Activated naive CD4-positive, alpha-beta T cell treated with anti-CD3 and anti-CD28 coated beads, Interleukin-2, amount 50 U/mL, for 72 hours (primary cell): ENCODE data around the gene ABCG5. TPM values are rescaled to one million over a fixed set of nuclear protein-coding genes. Genes with fewer than 3 reads are reported as not detected.

ENCODE experiments used
- ATAC-seq, 2 donors: fragments of 150-1000 bp; cut with Tn5 transposase; 2 replicates each; pipeline ENCODE4 v1.10.0; 2021; ENCODE audit warnings: mild to moderate bottlenecking in 2 of 2, moderate library complexity in 2 of 2
- DNase-seq, 2 donors: peaks; one replicate each; pipeline ENCODE4 v3.0.0; 2021 to 2022; ENCODE audit warnings: low spot score in 2 of 2
- H3K27ac Mint-ChIP-seq, 2 donors: one replicate each; pipeline ENCODE4 v1.8.0; 2022; ENCODE audit warnings: mild to moderate bottlenecking in 2 of 2, mixed read lengths in 2 of 2
- H3K36me3 Mint-ChIP-seq, 2 donors: one replicate each; pipeline ENCODE4 v1.8.0; 2022; ENCODE audit warnings: mixed read lengths in 2 of 2
- H3K9me3 Mint-ChIP-seq, 2 donors: one replicate each; pipeline ENCODE4 v1.8.0; 2022; ENCODE audit warnings: mixed read lengths in 2 of 2
- total RNA-seq, 2 donors: library from RNA; stranded (reverse); gene quantifications; one replicate each; pipeline ENCODE4 v1.2.3, GENCODE V29; 2022

The ABCG5 gene
- total RNA-seq, 2 donors from 2014 or later = not detected

DNA sequence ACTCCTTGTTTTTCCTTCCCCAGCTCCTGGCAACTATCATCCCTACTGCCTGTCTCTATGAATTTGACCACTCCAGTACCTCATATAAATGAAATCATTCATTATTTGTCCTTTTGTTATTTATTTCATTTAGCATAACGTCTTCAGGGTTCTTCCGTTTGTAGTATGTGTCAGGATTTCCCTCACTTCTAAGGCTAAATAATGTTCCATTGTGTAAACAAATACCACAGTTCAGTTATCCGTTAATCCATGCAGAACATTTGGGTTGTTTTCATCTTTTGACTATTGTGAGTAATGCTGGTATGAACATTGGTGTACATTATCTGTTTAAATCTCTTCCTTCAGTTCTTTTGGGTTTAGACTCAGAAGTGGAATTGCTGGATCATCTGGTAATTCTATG lies 46.0 kb downstream of the ABCG5 start:
- Mint-ChIP-seq H3K9me3 (no peaks in the 10 kb centered on the region), H3K36me3 (peaks cover 0 to 9% of the 10 kb centered on the region in 2 donors), H3K27ac (no peak overlapping the region)
- ATAC-seq (no peak), DNase-seq (no peak)

DNA sequence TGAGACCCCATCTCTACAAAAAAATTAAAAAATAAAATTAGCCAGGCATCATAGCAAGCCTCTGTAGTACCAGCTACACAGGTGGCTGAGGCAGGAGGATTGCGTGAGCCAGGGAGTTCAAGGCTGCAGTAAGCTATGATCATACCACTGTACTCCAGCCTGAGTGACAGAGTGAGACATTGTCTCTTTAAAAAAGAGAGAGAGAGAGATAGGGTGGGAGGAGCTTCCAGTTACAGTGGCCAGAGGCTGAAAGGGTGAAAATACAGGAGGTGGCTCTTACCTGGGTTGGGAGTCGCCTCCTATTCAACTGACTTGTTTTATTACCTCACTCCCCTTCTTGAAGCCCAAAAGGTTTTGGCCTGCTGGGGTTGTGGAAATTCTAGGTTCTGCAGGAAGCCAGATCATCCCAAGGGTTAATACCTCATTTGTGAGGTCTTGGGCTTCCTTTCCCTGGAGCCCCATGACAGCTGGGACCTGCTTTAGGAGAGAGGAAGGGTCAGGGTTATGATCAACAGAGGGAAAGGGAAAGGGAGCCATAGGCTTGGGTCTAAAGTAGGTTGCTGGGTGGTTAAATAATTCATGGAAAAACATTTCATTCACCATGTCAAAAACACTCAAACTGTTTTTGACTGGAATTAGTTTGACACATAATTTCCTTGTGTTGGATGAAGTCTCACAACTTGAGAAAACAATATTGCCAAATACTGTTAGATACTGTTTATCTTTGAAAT lies 47.4 kb downstream of the ABCG5 start:
- ATAC-seq (no peak), DNase-seq (no peak)
- Mint-ChIP-seq H3K27ac (peak overlapping the region; percentile 30 to 48), H3K9me3 (no peaks in the 10 kb centered on the region), H3K36me3 (peaks cover 0 to 9% of the 10 kb centered on the region in 2 donors)

DNA sequence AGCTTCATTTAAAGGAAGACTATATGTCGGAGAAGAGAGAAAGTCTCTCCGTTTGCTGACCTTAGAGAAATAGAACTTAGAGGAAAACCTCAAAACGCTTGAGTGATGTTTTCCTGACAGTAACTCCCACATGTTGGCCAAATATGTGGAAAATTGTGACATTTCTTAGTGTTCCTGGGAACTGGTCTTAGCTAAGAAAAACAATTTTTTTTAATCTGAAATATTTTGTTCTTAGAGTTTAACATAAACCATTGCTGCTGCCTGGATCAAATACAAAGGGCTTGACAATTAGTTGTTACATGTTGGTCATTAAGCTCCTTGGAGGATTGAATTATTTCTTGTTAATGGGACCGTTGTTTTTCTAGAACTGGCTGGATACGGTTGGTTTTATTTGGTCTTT lies 48.5 kb downstream of the ABCG5 start:
- no peaks in the 10 kb centered on the region for H3K9me3 Mint-ChIP-seq
- peaks cover 0 to 9% of the 10 kb centered on the region in 2 donors for H3K36me3 Mint-ChIP-seq
- DNase-seq (no peak), ATAC-seq (no peak)
- H3K27ac Mint-ChIP-seq = no peak overlapping the region

DNA sequence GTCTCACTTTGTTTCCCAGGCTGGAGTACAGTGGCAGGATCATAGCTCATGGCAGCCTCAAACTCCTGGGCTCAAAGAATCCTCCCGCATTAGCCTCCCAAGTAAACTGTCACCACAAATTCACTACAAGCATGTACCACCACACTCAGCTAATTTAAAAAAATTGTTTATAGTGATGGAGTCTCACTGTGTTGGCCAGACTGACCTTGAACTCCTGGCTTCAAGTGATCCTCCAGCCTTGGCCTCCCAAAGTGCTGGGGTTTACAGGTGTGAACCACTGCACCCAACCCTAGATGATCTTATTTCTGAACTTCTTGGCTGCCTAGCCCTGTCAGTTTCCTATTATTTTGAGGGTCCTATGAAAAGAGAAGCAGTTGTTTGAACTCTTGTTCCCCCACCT lies 50.0 kb downstream of the ABCG5 start:
- DNase-seq (no peak), ATAC-seq (no peak)
- Mint-ChIP-seq H3K27ac (peak overlapping the region in 1 of 2 donors; percentile 66), H3K36me3 (peaks cover 0 to 9% of the 10 kb centered on the region in 2 donors), H3K9me3 (no peaks in the 10 kb centered on the region)

DNA sequence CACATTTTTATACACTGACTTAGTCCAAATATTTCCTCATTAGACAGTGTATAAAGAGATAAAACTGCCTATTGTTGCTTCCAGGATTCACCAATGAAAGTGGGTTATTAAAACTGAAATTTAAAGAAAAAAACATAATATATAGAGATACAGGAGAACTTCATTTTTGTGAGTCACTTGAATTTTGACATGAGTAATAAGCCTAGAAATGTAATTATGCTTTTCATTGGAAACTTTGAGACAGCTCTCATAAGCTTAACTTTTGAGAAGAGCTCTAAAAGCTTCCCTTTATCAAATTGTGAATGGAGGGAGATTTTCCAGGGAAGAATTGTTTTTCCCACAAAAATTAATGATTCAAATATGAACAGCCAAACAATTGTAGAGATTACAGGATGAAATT lies 50.7 kb downstream of the ABCG5 start:
- ATAC-seq = peak; percentile 70 to 84
- H3K9me3 Mint-ChIP-seq = no peaks in the 10 kb centered on the region
- peak overlapping the region; percentile 10 to 66 for H3K27ac Mint-ChIP-seq
- H3K36me3 Mint-ChIP-seq = peaks cover 0 to 9% of the 10 kb centered on the region in 2 donors
- DNase-seq = no peak

DNA sequence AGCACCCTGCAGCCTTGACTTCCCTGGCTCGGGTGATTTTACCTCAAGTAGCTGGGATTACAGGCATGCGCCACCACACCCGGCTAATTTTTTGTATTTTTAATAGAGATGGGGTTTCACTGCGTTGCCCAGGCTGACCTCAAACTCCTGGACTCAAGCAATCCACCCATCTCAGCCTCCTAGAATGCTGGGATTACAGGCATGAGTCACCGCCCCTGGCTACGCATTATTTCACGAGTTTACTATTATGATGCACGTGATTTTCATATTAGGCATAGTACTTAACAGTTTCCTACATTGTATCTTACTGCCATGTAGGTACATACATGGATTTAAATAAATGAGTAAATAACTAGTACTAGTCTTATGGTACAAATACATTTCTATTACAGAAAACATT lies 60.4 kb downstream of the ABCG5 start:
- DNase-seq (no peak), ATAC-seq (no peak)
- Mint-ChIP-seq H3K36me3 (peaks cover 0 to 18% of the 10 kb centered on the region in 2 donors), H3K27ac (no peak overlapping the region), H3K9me3 (no peaks in the 10 kb centered on the region)

DNA sequence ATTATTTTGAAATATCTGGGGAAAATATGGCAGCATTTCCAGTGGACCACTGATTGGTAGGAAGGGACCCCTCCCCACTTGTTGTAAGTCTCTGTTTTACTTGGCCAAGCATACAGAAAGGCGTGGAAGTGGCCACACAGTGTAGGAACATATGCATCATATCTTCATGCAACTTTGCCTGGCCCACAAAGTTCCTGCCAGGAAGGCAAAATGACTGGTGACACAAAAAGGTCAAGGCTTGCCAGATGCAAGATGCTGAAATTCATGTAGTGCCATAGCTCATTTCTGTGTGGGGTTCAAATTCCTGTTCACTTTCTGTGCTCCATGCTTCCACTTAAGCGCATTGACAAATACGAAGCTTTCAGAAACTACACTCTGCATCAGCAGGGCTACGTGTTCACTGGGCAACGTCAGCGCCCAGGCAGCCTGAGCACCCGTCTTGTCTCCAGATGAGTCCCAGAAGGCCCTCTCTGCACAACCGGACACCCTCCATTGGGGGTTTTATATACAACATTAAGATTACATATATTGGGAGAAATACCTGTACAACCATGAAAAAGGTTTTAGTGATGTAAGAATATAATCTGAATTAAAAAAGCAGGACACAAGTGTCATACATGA lies 61.2 kb downstream of the ABCG5 start:
- Mint-ChIP-seq H3K36me3 (peaks cover 0 to 18% of the 10 kb centered on the region in 2 donors), H3K9me3 (no peaks in the 10 kb centered on the region), H3K27ac (no peak overlapping the region)
- ATAC-seq (peak; percentile 23 to 44), DNase-seq (peak in 1 of 2 donors; percentile 57)

DNA sequence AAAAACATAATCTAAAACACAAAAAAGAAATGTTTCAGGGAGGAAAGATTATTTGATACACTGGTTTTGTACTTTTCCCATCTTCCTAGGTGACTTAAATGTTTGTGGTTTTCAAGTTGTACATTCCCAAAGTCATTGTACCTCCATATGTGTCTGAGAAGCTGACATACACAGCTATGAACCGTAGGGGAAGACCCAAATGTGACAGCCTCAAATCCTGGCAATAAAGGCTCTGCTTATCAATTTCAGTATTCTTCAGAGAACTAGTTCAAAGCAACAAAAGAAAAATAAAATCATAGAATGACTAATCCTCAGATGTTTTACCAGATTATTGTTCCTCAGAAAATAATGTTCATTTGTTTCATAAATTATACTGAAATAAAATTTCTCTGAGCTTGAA lies 62.3 kb downstream of the ABCG5 start:
- ATAC-seq (peak; percentile 56 to 67), DNase-seq (no peak)
- no peaks in the 10 kb centered on the region for H3K9me3 Mint-ChIP-seq
- H3K27ac Mint-ChIP-seq = peak overlapping the region in 1 of 2 donors; percentile 45
- peaks cover 0 to 18% of the 10 kb centered on the region in 2 donors for H3K36me3 Mint-ChIP-seq

DNA sequence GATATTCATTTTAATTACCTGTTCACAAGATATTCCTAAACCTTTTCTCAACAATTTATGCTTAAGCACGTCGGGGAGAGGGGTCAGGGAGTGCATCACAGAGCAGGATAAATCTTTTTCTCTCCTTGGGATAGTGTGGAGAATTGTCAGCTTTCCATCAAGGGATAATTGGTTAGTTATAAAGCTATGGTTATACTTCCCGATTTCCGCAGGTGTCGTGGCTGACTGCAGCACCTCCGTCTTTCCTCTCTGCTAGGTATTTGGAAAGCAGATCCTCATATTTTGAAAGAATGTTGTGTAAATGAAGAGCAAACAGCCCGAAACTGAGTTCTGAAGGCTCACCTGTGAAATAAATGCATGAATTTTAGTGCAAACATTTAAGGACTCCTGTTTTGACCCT lies 64.0 kb downstream of the ABCG5 start:
- Mint-ChIP-seq H3K27ac (peak overlapping the region; percentile 86 to 99), H3K36me3 (peaks cover 0 to 11% of the 10 kb centered on the region in 2 donors), H3K9me3 (no peaks in the 10 kb centered on the region)
- ATAC-seq (no peak), DNase-seq (no peak)

DNA sequence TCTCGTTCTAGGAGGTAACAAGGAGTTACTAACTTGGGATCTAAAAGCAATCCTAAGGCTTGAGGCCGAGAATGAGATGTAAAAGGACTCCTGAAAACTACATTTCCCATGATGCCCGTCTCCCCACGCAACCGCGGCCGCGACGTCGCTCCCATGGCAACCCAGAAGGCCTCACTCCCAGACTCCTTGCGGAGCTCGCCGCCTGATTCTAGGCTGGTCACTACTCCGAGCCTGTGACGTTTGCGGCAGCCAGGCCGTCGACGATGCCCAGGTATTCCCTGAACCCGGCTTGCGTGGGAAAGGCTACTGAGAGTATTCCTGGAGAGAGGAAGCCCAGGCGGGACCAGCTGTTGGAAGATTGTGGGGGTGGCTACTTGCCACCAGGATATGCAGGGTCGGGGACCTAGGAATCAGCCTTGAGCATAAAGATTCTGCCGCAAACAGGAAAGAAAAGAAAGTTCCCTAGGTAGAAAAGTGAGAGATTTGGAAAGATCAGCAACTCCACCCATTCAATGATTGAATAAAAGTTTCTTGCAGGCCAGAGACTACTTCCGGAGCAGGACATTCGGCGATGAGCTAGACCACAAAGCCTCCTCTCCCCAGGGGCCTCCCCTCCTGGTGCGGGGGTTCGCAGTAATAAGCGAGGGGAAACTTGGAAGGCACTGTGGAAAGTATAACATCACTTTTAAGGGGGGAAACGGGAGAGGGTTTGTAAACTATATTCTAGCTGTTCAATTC lies 64.6 kb downstream of the ABCG5 start, which contains the start of gene DYNC2LI1:
Gene DYNC2LI1, plus strand, starts transcription at position 164 of the 738 bp plus-strand sequence. Its CDS starts 100 bp downstream, at position 264.
- H3K27ac Mint-ChIP-seq = peak within 1 kb of the TSS; percentile 86 to 99
- ATAC-seq (peak; percentile 91 to 95), DNase-seq (peak; percentile 79 to 82)
- H3K36me3 Mint-ChIP-seq = peaks cover 0 to 6% of the 10 kb centered on the region in 2 donors
- H3K9me3 Mint-ChIP-seq = no peaks in the 10 kb centered on the region

DNA sequence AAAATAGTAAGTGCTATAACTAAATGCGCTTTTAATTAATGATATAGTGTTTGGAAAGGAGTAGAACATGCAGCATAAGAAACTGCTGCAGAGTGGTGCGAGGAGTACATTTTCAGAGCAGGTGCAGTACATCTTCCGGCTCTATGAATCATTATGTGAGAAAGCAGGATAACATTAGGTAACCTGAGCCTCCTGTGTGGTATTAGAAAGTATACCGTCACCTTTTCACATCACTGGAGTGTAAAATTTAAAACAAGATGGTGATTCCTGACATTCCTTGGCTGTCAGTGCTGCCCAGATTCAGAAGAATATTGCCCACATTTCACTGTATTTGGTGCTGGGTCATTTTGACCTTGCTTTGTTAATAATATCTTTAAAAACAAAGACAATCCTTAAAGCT lies 72.6 kb downstream of the ABCG5 start:
- no peak for ATAC-seq

DNA sequence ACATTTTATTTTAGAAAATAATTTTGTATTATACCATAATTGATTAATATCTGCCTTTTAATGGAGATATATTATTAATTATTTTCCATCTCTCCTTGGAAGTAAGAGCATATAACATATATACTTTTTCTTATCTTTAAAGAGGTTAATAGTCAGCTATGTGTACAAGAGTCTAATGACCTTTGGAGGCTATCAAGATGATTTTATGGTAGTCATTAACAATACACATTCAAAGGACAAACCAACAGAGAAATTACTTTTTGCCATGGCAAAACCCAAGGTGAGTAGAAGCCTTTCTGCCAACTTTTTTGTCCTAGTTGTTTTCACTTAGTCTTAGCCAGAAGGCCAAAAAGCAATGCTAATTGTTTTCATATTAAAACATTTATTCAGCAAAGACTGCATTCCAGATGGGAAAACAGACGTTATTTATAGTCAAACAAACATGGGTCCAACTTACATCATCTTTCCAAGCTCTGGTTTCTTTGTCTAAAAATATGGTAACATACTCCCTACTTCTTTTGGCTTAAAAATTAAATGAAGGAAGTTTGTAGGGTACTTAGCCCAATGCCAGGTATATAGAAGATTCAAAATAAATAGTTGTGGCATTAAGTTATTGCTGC lies 74.4 kb downstream of the ABCG5 start:
- no peak overlapping the region for H3K27ac Mint-ChIP-seq
- ATAC-seq (no peak), DNase-seq (no peak)
- no peaks in the 10 kb centered on the region for H3K36me3 Mint-ChIP-seq
- no peaks in the 10 kb centered on the region for H3K9me3 Mint-ChIP-seq

More for the DNA sequence above, 72.6 kb downstream of the ABCG5 start:
- no peak overlapping the region for H3K27ac Mint-ChIP-seq
- no peak for DNase-seq
- no peaks in the 10 kb centered on the region for H3K9me3 Mint-ChIP-seq
- H3K36me3 Mint-ChIP-seq = no peaks in the 10 kb centered on the region

DNA sequence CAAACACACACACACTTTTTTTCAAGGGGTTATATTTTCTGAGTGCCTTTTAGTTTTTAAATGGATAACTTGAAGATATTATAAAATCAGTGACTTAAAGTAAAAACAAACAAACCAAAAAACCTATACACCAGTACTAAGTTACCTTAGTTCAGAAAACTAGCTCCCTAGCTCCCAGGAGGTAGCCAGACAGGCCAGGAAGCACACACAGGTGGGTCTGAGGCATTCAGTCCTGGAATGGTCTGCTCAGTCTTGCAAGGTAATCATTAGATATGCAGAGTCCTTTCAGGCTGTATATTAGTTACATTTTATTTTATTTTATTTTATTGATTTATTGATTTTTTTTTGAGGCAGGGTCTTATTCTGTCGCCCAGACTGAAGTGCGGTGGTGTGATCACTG lies 75.5 kb downstream of the ABCG5 start:
- no peak for DNase-seq
- no peak for ATAC-seq

More for the DNA sequence above, 75.5 kb downstream of the ABCG5 start:
- no peaks in the 10 kb centered on the region for H3K36me3 Mint-ChIP-seq
- H3K9me3 Mint-ChIP-seq = no peaks in the 10 kb centered on the region
- no peak overlapping the region for H3K27ac Mint-ChIP-seq
